Measurements from ENCODE around the gene SNPH.
"Not testable (repeated sequence)": the region's sequence is repeated elsewhere in the genome, so short reads cannot be mapped to it uniquely, and the experiment has no call there.

Gene SNPH

GRCh38 chr20:1266167-1266973 is at the start of gene SNPH:
Gene SNPH (plus strand): TSS chr20:1266294. CDS start chr20:1296240, 29,946 bp downstream.
- H3K9me3 ChIP-seq (ENCODE audit: control insufficient read depth, insufficient read depth, low read depth, low read length) = no peaks in the 10 kb centered on the region
- H3K4me1 ChIP-seq (ENCODE audit: control insufficient read depth, insufficient read depth, low read length) = peaks cover 17% of the 10 kb centered on the region
- peak within 1 kb of the TSS; percentile 16 for H3K9ac ChIP-seq (ENCODE audit: low read length)
- no peaks in the 10 kb centered on the region for H3K27me3 ChIP-seq (ENCODE audit: control insufficient read depth, insufficient read depth, low read length)
- peak within 1 kb of the TSS; percentile 65 for H3K4me3 ChIP-seq (ENCODE audit: low read depth, low read length)
- no peak within 1 kb of the TSS for H3K27ac ChIP-seq (ENCODE audit: low read depth, low read length)
- H3K36me3 ChIP-seq (ENCODE audit: control insufficient read depth, insufficient read depth, low read length) = no peaks in the 10 kb centered on the region

GRCh38 chr20:1216527-1217427 is 49.3 kb upstream of the SNPH start:
- not testable (repeated sequence) for H3K27ac ChIP-seq (ENCODE audit: low read depth, low read length); H3K36me3 ChIP-seq (ENCODE audit: control insufficient read depth, insufficient read depth, low read length); H3K9me3 ChIP-seq (ENCODE audit: control insufficient read depth, insufficient read depth, low read depth, low read length); H3K27me3 ChIP-seq (ENCODE audit: control insufficient read depth, insufficient read depth, low read length); H3K4me3 ChIP-seq (ENCODE audit: low read depth, low read length); H3K9ac ChIP-seq (ENCODE audit: low read length)
- peaks cover 19% of the 10 kb centered on the region for H3K4me1 ChIP-seq (ENCODE audit: control insufficient read depth, insufficient read depth, low read length)

GRCh38 chr20:1222750-1223149 is 43.3 kb upstream of the SNPH start:
- not testable (repeated sequence) for H3K9ac ChIP-seq (ENCODE audit: low read length); H3K4me1 ChIP-seq (ENCODE audit: control insufficient read depth, insufficient read depth, low read length); H3K4me3 ChIP-seq (ENCODE audit: low read depth, low read length); H3K27ac ChIP-seq (ENCODE audit: low read depth, low read length); H3K36me3 ChIP-seq (ENCODE audit: control insufficient read depth, insufficient read depth, low read length); H3K9me3 ChIP-seq (ENCODE audit: control insufficient read depth, insufficient read depth, low read depth, low read length)
- H3K27me3 ChIP-seq (ENCODE audit: control insufficient read depth, insufficient read depth, low read length) = peaks cover 24% of the 10 kb centered on the region

DNA sequence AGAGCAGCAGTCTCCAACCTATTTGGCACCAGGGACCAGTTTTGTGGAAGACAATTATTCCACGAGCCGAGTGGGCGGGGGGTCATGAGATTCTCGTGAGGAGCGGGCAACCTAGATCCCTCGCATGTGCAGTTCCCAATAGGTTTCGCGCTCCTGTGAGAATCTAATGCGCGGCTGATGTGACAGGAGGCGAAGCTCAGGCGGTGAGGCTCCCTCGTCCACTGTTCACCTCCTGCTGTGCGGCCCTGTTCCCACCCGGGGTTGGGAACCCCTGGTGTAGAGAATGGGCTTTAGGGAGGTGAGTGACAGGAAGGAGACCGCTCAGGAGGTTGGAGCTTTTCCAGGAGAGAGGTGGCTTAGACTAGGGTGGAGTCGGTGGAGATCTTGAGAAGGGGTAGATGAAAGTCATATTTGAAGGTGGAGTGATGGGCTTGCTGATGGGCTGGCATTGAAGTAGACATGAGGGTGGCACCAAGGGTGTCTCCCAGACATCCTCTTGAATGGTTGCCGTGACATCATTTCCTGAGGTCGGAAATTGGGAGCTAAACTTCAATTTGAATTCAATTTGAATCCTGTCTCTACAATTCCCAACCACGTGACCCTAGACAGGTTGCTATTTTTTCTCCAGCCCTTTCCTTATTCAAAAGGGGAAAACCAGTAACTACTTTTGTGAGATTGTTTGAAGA is 41.7 kb upstream of the SNPH start:
- Histone ChIP-seq H3K36me3 (ENCODE audit: control insufficient read depth, insufficient read depth, low read length) (no peaks in the 10 kb centered on the region), H3K9me3 (ENCODE audit: control insufficient read depth, insufficient read depth, low read depth, low read length) (no peaks in the 10 kb centered on the region)

GRCh38 chr20:1225263-1225782 is 40.8 kb upstream of the SNPH start:
- Histone ChIP-seq H3K9me3 (ENCODE audit: control insufficient read depth, insufficient read depth, low read depth, low read length) (no peaks in the 10 kb centered on the region), H3K4me1 (ENCODE audit: control insufficient read depth, insufficient read depth, low read length) (0 out of 2 replicates have a peak, but pooled peaks cover 3% of the 10 kb centered on the region), H3K4me3 (ENCODE audit: low read depth, low read length) (peak overlapping the region; percentile 86), H3K9ac (ENCODE audit: low read length) (no peak overlapping the region), H3K36me3 (ENCODE audit: control insufficient read depth, insufficient read depth, low read length) (no peaks in the 10 kb centered on the region), H3K27ac (ENCODE audit: low read depth, low read length) (no peak overlapping the region), H3K27me3 (ENCODE audit: control insufficient read depth, insufficient read depth, low read length) (peaks cover 43% of the 10 kb centered on the region)

More for the DNA sequence above, 41.7 kb upstream of the SNPH start:
- Histone ChIP-seq H3K27ac (ENCODE audit: low read depth, low read length) (no peak overlapping the region), H3K27me3 (ENCODE audit: control insufficient read depth, insufficient read depth, low read length) (peaks cover 36% of the 10 kb centered on the region), H3K4me3 (ENCODE audit: low read depth, low read length) (no peak overlapping the region), H3K4me1 (ENCODE audit: control insufficient read depth, insufficient read depth, low read length) (0 out of 2 replicates have a peak, but pooled peaks cover 3% of the 10 kb centered on the region), H3K9ac (ENCODE audit: low read length) (no peak overlapping the region)

- Histone ChIP-seq H3K9me3 (ENCODE audit: control insufficient read depth, insufficient read depth, low read depth, low read length) (no peaks in the 10 kb centered on the region), H3K4me3 (ENCODE audit: low read depth, low read length) (peak within 1 kb of the TSS; percentile 86), H3K36me3 (ENCODE audit: control insufficient read depth, insufficient read depth, low read length) (no peaks in the 10 kb centered on the region), H3K4me1 (ENCODE audit: control insufficient read depth, insufficient read depth, low read length) (0 out of 2 replicates have a peak, but pooled peaks cover 3% of the 10 kb centered on the region), H3K27ac (ENCODE audit: low read depth, low read length) (peak within 1 kb of the TSS; percentile 57; the same call in 1 of the 2 replicates), H3K27me3 (ENCODE audit: control insufficient read depth, insufficient read depth, low read length) (peaks cover 43% of the 10 kb centered on the region), H3K9ac (ENCODE audit: low read length) (peak within 1 kb of the TSS; percentile 76)
These were observed 40.1 kb upstream of the SNPH start, which contains the start of gene RAD21L1 for GRCh38 chr20:1225783-1226654. Gene RAD21L1 (plus strand): TSS chr20:1226044. CDS start chr20:1228454, 2,410 bp downstream.

DNA sequence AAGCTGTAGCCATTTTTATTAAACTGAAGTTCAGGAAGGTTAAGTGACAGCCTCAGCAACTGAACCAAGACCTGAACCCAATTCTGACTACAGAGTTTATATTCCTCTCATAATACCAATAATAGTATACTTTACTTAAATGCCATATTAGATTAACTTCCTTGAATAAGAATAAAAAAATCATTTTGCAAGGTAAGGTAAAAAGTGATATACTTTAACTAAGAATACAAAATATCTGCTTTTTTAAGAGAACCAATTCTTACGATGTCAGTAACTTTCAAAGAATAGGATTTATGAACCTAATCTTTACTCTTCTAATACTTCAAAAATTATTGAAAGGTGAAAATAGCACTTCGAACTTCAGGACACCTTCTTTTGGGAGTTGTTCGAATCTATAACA is 36.6 kb upstream of the SNPH start:
- Histone ChIP-seq H3K9ac (ENCODE audit: low read length) (no peak overlapping the region), H3K27me3 (ENCODE audit: control insufficient read depth, insufficient read depth, low read length) (peaks cover 38% of the 10 kb centered on the region), H3K9me3 (ENCODE audit: control insufficient read depth, insufficient read depth, low read depth, low read length) (no peaks in the 10 kb centered on the region)

GRCh38 chr20:1232286-1233111 is 33.6 kb upstream of the SNPH start:
- H3K27ac ChIP-seq (ENCODE audit: low read depth, low read length) = no peak overlapping the region
- no peaks in the 10 kb centered on the region for H3K36me3 ChIP-seq (ENCODE audit: control insufficient read depth, insufficient read depth, low read length)
- no peak overlapping the region for H3K4me3 ChIP-seq (ENCODE audit: low read depth, low read length)
- H3K9ac ChIP-seq (ENCODE audit: low read length) = no peak overlapping the region
- H3K9me3 ChIP-seq (ENCODE audit: control insufficient read depth, insufficient read depth, low read depth, low read length) = no peaks in the 10 kb centered on the region
- peaks cover 22% of the 10 kb centered on the region for H3K27me3 ChIP-seq (ENCODE audit: control insufficient read depth, insufficient read depth, low read length)
- no peaks in the 10 kb centered on the region for H3K4me1 ChIP-seq (ENCODE audit: control insufficient read depth, insufficient read depth, low read length)

More for the DNA sequence above, 36.6 kb upstream of the SNPH start:
- Histone ChIP-seq H3K27ac (ENCODE audit: low read depth, low read length) (no peak overlapping the region), H3K36me3 (ENCODE audit: control insufficient read depth, insufficient read depth, low read length) (no peaks in the 10 kb centered on the region), H3K4me3 (ENCODE audit: low read depth, low read length) (no peak overlapping the region), H3K4me1 (ENCODE audit: control insufficient read depth, insufficient read depth, low read length) (0 out of 2 replicates have a peak, but pooled peaks cover 3% of the 10 kb centered on the region)

- Histone ChIP-seq H3K36me3 (ENCODE audit: control insufficient read depth, insufficient read depth, low read length) (no peaks in the 10 kb centered on the region), H3K4me3 (ENCODE audit: low read depth, low read length) (no peak overlapping the region), H3K4me1 (ENCODE audit: control insufficient read depth, insufficient read depth, low read length) (no peaks in the 10 kb centered on the region; the same call in 1 of the 2 replicates), H3K27ac (ENCODE audit: low read depth, low read length) (no peak overlapping the region), H3K9me3 (ENCODE audit: control insufficient read depth, insufficient read depth, low read depth, low read length) (no peaks in the 10 kb centered on the region), H3K27me3 (ENCODE audit: control insufficient read depth, insufficient read depth, low read length) (no peaks in the 10 kb centered on the region), H3K9ac (ENCODE audit: low read length) (no peak overlapping the region)
These were observed 25.5 kb upstream of the SNPH start for GRCh38 chr20:1240549-1240948.
